ENCODE results near the gene KIR2DL4.
"Not testable (repeated sequence)": the region's sequence is repeated elsewhere in the genome, so short reads cannot be mapped to it uniquely, and the experiment has no call there.

The KIR2DL4 gene

DNA sequence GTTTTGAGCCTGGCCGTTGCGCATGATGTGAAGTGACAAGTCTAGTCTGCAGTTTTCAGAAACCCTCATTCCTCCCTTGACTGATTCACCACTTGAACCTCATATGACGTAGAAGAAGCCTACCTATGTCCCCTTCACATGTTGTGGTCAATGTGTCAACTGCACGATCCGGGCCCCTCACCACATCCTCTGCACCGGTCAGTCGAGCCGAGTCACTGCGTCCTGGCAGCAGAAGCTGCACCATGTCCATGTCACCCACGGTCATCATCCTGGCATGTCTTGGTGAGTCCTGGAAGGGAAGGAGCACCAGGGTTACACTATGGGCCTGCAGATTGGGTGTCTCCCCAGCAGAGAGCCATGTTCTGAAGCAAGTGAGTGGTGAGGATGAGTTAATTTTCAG lies at the start of gene KIR2DL4:
TSS of gene KIR2DL4 (plus strand) at position 201 of the 400 bp plus-strand sequence. CDS start at position 243, 42 bp downstream.
- DNase-seq (ENCODE audit: insufficient read length, low spot score), result no peak

DNA sequence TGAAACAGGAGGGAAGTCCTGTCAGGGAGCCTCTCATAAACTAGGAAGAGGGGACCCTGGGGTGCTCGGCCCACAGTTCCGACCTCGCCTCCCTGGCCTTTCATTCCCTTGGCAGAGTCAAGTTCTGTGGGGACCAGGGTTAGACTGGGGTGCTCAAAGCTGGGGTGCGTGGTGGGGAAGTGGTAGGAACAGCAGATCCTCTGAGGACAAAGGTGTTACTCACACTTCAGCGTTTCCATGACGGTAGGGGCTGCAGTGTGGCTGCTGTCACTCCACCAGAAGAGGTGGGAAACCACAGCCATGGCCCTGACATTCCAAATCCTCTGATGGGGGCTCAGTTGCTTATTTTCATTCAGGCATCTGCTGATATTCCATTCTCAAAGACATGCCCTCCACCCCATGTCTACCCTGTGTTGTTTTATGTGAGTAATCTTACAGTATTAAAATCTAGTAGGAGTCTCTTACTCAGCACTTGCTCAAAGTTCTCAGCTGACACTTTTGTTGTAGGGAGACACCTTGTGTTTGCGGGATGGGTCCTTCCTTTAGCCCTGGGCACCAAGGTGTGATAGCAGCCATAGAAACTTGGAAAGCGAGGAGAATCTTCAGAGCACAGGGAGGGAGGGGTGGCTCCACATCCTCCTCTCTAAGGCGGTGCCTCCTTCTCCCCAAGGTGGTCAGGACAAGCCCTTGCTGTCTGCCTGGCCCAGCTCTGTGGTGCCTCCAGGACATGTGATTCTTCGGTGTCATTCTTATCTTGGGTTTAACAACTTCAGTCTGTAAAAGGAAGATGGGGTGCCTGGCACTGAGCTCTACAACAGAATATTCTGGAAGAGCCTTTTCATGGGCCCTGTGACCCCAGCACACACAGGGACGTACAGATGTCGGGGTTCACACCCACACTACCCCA lies 47.0 kb upstream of the KIR2DL4 start:
- DNase-seq (ENCODE audit: insufficient read length, low spot score); FAIRE-seq: not testable (repeated sequence)

More for the DNA sequence above, at the start of gene KIR2DL4:
- no peak for FAIRE-seq

DNA sequence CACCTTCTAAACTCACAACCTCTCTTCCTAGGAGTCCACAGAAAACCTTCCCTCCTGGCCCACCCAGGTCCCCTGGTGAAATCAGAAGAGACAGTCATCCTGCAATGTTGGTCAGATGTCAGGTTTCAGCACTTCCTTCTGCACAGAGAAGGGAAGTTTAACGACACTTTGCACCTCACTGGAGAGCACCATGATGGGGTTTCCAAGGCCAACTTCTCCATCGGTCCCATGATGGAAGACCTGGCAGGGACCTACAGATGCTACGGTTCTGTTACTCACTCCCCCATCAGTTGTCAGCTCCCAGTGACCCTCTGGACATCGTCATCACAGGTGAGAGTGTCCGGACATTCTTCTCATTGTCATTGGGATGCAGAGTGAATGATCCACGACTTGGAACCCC lies 44.8 kb upstream of the KIR2DL4 start:
- not testable (repeated sequence) for FAIRE-seq; DNase-seq (ENCODE audit: insufficient read length, low spot score)

DNA sequence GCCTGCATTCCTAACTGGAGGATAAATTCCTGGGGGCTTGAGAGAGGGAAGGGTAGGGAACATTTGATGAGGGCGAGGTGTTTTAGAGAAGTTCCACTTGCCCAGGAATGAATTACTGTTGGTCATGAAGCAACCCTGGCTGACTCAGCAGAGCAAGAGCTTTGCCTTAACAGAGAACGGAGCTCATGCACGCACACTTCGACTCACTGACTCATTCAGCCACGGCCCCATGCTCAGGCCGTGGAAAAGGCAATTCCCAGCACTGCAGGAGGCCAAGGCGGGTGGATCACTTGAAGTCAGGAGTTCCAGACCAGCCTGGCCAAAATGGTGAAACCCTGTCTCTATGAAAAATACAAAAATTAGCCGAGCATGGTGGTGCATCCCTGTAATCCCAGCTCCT lies 39.2 kb upstream of the KIR2DL4 start:
- not testable (repeated sequence) for DNase-seq (ENCODE audit: insufficient read length, low spot score); FAIRE-seq

DNA sequence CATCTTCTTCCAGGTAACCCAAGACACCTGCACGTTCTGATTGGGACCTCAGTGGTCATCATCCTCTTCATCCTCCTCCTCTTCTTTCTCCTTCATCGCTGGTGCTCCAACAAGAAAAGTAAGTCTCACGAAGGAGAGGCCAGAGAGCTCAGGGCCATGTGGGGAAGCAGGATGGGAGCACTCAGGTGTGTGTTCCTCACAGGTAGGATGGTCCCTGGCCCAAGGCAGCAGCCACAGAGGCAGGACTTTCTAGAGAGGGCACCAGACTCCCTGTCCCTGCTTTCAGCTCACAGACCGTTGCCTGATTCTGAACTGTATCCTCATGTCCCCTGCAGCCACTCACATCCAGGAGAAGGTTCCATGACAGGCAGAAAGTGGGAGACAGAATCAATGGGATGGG lies 36.9 kb upstream of the KIR2DL4 start:
- FAIRE-seq, result not testable (repeated sequence)

DNA sequence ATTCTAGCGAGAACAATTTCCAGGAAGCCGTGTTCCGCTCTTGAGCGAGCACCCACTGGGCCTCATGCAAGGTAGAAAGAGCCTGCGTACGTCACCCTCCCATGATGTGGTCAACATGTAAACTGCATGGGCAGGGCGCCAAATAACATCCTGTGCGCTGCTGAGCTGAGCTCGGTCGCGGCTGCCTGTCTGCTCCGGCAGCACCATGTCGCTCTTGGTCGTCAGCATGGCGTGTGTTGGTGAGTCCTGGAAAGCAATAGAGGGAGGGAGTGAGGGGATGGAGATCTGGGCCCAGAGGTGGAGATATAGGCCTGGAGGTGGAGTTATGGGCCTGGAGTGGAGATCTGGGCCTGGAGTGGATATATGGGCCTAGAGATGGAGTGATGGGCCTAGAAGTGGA lies 33.8 kb upstream of the KIR2DL4 start, which contains the start of gene KIR2DL1:
TSS of gene KIR2DL1 (plus strand) at position 148 of the 400 bp plus-strand sequence. CDS start at position 206, 58 bp downstream.
- not testable (repeated sequence) for FAIRE-seq; DNase-seq (ENCODE audit: insufficient read length, low spot score)

More for the DNA sequence above, 36.9 kb upstream of the KIR2DL4 start:
- not testable (repeated sequence) for DNase-seq (ENCODE audit: insufficient read length, low spot score)

DNA sequence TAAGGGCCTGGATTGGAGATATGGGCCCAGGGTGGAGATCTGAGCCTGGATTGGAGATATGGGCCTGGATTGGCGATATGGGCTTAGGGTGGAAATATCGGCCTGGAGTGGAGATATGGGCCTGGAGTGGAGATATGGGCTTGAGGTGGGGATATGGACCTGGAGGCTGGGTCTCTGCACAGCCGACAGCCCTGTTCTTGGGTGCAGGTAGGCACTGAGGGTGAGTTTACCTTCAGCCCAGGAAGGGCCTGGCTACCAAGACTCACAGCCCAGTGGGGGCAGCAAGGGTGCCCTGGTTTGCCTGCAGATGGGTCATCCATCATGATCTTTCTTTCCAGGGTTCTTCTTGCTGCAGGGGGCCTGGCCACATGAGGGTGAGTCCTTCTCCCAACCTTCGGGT lies 32.9 kb upstream of the KIR2DL4 start:
- FAIRE-seq; DNase-seq (ENCODE audit: insufficient read length, low spot score): not testable (repeated sequence)

DNA sequence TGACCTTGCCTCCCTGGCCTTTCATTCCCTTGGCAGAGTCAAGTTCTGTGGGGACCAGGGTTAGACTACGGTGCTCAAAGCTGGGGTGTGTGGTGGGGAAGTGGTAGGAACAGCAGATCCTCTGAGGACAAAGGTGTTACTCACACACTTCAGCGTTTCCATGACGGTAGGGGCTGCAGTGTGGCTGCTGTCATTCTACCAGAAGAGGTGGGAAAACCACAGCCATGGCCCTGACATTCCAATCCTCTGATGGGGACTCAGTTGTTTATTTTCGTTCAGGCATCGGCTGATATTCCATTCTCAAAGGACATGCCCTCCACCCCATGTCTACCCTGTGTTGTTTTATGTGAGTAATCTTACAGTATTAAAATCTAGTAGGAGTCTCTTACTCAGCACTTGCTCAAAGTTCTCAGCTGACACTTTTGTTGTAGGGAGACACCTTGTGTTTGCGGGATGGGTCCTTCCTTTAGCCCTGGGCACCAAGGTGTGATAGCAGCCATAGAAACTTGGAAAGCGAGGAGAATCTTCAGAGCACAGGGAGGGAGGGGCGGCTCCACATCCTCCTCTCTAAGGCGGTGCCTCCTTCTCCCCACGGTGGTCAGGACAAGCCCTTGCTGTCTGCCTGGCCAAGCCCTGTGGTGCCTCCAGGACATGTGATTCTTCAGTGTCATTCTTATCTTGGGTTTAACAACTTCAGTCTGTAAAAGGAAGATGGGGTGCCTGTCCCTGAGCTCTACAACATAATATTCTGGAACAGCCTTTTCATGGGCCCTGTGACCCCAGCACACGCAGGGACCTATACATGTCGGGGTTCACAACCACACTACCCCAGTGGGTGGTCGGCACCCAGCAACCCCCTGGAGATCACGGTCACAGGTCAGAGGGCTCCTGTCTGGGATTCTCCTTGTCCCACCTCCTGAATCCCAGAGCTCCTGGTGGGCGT lies 32.1 kb upstream of the KIR2DL4 start:
- DNase-seq (ENCODE audit: insufficient read length, low spot score); FAIRE-seq: not testable (repeated sequence)

DNA sequence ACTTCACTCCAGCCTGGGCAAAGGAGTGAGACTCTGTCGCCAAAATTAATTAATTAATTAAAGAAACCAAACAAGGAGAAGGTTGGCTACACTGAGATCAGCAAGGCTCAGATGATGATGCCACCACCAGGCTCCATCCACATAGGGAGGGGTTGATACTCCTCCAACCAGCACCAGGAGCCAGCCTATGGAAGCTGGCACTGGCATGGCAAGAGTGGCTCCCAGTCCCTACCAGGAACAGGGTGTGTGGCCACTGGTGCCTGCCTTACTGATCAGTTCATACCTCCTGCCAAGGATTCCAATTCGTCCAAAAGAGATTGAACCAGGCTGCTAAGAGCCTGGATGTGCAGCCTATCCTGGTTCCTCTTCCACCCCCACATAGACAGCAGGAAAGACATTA lies 30.7 kb upstream of the KIR2DL4 start:
- not testable (repeated sequence) for DNase-seq (ENCODE audit: insufficient read length, low spot score); FAIRE-seq

DNA sequence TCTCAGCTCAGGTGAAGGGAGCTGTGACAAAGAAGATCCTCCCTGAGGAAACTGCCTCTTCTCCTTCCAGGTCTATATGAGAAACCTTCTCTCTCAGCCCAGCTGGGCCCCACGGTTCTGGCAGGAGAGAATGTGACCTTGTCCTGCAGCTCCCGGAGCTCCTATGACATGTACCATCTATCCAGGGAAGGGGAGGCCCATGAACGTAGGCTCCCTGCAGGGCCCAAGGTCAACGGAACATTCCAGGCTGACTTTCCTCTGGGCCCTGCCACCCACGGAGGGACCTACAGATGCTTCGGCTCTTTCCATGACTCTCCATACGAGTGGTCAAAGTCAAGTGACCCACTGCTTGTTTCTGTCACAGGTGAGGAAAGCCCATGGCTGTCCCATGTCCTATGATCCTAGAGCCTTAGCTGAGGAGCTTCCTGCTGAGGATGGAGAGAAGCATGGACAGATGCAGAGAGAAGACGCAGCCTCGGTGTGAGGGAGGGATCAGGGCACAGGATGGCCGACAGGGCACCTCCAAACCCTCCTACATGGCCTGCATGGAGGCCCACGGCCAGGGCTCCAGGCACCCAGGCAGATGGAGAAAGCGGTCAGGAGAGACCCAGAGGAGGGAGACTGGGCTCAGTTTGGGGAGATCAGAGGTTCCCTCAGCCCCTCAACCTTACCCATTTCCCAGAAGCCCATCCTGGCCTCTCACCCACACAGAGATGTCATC lies 28.2 kb upstream of the KIR2DL4 start:
- not testable (repeated sequence) for FAIRE-seq; DNase-seq (ENCODE audit: insufficient read length, low spot score)

DNA sequence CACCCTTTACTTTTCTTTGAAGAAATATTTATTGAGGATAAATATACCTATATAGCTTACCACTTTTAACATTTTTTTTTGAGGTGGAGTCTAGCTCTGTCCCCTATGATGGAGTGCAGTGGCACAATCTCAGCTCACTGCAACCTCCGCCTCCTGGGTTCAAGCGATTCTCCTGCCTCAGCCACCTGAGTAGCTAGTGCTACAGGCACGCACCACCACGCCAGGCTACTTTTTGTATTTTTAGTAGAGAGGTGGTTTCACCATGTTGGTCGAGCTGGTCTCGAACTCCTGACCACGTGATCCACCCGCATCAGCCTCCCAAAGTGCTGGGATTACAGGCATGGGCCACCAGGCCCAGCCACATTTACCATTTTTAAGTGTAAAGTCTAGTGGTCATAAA lies 27.6 kb upstream of the KIR2DL4 start:
- FAIRE-seq; DNase-seq (ENCODE audit: insufficient read length, low spot score): not testable (repeated sequence)

DNA sequence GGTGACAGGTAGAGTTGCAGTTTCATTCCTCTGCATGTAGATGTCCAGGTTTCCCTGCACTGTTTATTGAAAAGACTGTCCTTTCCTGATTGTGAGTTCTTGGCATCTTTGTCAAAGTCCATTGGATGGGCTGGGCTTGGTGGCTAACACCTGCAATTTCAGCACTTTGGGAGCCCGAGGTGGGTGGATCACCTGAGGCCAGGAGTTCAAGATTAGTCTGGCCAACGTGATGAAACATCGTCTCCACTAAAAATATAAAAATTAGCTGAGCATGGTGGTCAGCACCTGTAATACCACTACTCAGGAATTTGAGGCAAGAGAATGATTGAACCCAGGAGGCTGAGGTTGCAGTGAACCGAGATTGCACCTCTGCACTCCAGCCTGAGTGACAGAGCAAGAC lies 25.6 kb upstream of the KIR2DL4 start:
- FAIRE-seq; DNase-seq (ENCODE audit: insufficient read length, low spot score): not testable (repeated sequence)

DNA sequence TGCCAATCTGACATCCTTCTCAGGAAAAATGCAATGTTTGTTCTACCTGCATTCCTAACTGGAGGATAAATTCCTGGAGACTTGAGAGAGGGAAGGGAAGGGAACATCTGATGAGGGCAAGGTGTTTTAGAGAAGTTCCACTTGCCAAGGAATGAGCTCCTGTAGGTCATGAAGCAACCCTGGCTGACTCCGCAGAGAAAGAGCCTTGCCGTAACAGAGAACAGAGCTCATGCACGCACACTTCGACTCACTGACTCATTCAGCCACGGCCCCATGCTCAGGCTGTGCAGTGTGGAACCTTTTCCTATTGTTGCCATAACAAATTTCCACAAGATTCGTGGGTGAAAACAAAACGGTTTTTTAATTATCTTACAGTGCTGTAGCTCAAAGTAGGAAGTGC lies 24.5 kb upstream of the KIR2DL4 start:
- not testable (repeated sequence) for DNase-seq (ENCODE audit: insufficient read length, low spot score); FAIRE-seq

DNA sequence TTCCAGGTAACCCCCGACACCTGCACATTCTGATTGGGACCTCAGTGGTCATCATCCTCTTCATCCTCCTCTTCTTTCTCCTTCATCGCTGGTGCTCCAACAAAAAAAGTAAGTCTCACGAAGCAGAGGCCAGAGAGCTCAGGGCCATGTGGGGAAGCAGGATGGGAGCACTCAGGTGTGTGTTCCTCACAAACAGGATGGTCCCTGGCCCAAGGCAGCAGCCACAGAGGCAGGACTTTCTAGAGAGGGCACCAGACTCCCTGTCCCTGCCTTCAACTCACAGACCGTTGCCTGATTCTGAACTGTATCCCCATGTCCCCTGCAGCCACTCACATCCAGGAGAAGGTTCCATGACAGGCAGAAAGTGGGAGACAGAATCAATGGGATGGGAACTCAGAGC lies 20.5 kb upstream of the KIR2DL4 start:
- not testable (repeated sequence) for DNase-seq (ENCODE audit: insufficient read length, low spot score); FAIRE-seq

DNA sequence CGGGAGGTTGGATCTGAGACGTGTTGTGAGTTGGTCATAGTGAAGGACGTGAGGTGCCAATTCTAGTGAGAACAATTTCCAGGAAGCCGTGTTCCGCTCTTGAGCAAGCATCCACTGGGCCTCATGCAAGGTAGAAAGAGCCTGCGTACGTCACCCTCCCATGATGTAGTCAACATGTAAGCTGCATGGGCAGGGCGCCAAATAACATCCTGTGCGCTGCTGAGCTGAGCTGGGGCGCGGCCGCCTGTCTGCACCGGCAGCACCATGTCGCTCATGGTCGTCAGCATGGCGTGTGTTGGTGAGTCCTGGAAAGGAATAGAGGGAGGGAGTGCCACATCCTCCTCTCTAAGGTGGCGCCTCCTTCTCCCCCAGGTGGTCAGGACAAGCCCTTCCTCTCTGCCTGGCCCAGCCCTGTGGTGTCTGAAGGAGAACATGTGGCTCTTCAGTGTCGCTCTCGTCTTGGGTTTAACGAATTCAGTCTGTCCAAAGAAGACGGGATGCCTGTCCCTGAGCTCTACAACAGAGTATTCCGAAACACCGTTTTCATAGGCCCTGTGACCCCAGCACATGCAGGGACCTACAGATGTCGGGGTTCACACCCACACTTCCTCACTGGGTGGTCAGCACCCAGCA lies 17.2 kb upstream of the KIR2DL4 start:
- not testable (repeated sequence) for FAIRE-seq; DNase-seq (ENCODE audit: insufficient read length, low spot score)

DNA sequence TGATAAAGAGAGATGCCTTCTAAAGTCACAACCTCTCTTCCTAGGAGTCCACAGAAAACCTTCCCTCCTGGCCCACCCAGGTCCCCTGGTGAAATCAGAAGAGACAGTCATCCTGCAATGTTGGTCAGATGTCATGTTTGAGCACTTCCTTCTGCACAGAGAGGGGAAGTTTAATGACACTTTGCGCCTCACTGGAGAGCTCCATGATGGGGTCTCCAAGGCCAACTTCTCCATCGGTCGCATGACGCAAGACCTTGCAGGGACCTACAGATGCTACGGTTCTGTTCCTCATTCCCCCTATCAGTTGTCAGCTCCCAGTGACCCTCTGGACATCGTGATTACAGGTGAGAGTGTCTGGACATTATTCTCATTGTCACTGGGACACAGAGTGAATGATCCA lies 15.3 kb upstream of the KIR2DL4 start:
- FAIRE-seq; DNase-seq (ENCODE audit: insufficient read length, low spot score): not testable (repeated sequence)

DNA sequence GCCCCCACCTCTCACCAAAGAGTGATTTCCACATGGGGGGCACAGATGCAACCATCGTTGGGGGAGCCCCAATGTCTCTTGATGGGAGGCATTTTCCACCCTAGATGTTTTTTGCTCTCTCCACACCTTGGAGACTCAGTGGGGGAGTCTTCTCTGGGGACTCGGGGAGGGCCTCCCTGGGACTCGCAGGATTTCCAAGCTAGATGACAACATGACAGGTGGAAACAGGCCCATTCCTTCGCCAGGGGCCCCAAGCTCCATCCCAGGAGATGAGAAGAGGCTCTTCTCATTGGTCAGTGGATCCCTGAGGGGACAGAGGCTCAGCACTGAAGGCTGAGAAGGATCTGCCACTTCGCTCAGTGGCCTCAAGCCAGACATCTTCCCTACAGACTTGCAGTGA lies 12.7 kb upstream of the KIR2DL4 start:
- DNase-seq (ENCODE audit: insufficient read length, low spot score) (no peak), FAIRE-seq (no peak)

DNA sequence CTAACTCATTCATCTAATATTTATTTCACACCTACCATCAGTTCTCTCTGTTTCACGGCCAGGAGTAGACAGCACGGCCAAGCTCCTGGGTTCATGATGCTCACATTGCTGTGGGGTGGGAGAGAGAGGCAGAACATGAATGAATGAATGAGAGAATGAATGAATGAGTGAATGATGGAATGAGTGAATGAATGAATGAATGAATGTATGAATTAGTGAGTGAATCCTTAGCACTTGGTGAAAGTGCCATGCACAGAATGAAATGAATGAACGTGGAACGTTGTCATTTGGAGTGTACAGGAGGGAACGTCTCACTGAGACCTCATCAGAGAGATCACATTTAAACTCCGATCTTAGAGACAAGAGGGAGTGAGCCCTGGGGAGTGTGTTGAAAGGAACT lies 11.9 kb upstream of the KIR2DL4 start:
- DNase-seq (ENCODE audit: insufficient read length, low spot score), result no peak
- FAIRE-seq, result no peak

DNA sequence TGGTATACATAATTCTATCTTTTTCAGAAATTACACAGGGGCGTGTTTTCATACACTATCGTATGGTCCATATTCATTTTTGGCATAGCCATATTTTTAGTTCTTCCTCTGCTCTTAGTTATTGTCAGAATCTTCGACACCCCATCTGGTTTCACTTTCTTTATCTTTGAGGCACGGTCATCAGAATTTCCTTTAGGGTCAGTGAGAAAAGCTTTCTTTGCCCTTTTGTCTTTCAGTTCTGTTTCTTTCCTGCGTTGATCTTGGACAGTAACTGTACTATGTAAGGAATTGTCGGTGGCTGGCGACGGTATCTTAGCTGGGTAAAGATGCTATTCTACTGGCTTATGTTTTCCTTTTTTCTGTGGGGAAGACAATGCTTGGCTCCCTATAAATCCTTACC lies 10.6 kb upstream of the KIR2DL4 start:
- no peak for DNase-seq (ENCODE audit: insufficient read length, low spot score)

More for the DNA sequence above, 10.6 kb upstream of the KIR2DL4 start:
- FAIRE-seq, result no peak

All from HTR-8/SVneo (cell line).